ENCODE results near the gene BUD23. TPM values are rescaled to one million over a fixed set of nuclear protein-coding genes. Genes with fewer than 3 reads are reported as not detected.

The BUD23 gene
- total and polyA plus RNA-seq, 9 of the 15 experiments (the other 6 are each of a cell fraction or from before 2014, with no cell fraction given) = 79.5 to 270 (median 150) TPM

DNA sequence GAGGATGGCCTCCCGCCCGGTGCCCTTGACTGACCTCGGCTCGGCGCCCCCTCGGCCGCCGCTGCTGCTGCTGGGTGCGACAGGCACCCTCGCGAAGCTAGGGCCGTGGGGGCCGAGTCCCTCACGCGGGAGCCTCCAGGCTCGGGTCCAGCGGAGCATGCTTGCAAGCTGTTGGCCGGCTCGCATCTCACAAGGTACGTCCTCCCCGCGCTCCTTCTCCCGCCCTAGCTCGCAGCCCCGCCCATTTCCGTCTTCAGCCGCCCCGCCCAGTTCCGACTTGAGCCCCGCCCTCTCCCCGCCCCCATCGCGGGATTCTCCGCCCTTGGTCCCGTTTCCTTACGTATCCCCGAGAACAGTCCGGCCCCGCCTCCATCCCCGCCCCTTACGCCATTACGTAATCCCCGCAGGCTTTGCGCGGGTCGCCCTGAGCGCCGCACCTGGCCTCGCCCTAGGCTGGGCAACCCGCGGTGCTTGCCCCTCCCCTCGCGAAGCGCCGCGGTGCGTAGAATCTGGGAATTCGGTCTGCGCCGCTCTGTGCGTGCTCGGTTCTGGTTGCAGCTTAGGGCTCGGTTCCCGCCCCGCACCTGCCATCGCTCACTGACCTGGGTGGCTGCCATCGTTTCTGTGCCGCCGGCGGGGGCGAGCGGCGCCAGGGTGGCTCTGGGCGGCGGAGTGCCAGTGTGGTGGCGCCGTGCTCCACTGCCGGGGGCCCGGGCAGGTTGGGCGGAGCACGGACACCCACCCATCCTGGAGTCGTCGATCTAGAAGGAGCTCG lies 55.4 kb downstream of the BUD23 start, which contains the start of gene ABHD11 (continued):
- TF ChIP-seq ZNF175 (CRISPR knock-in tag; IDR thresholded peaks at IDR 0.05; ENCODE audit: low read depth) = no peak
- TF ChIP-seq, protein P1, sequence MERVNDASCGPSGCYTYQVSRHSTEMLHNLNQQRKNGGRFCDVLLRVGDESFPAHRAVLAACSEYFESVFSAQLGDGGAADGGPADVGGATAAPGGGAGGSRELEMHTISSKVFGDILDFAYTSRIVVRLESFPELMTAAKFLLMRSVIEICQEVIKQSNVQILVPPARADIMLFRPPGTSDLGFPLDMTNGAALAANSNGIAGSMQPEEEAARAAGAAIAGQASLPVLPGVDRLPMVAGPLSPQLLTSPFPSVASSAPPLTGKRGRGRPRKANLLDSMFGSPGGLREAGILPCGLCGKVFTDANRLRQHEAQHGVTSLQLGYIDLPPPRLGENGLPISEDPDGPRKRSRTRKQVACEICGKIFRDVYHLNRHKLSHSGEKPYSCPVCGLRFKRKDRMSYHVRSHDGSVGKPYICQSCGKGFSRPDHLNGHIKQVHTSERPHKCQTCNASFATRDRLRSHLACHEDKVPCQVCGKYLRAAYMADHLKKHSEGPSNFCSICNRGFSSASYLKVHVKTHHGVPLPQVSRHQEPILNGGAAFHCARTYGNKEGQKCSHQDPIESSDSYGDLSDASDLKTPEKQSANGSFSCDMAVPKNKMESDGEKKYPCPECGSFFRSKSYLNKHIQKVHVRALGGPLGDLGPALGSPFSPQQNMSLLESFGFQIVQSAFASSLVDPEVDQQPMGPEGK (CRISPR knock-in tag; IDR thresholded peaks at IDR 0.05; ENCODE audit: borderline replicate concordance) = no peak
- TF ChIP-seq PCBP1 (IDR thresholded peaks at IDR 0.05; ENCODE audit: low read depth, low read length, poor library complexity, severe bottlenecking) = peak; percentile 28
- TF ChIP-seq ZNF551 (CRISPR knock-in tag; IDR thresholded peaks at IDR 0.05) = no peak
- TF ChIP-seq, protein P2, sequence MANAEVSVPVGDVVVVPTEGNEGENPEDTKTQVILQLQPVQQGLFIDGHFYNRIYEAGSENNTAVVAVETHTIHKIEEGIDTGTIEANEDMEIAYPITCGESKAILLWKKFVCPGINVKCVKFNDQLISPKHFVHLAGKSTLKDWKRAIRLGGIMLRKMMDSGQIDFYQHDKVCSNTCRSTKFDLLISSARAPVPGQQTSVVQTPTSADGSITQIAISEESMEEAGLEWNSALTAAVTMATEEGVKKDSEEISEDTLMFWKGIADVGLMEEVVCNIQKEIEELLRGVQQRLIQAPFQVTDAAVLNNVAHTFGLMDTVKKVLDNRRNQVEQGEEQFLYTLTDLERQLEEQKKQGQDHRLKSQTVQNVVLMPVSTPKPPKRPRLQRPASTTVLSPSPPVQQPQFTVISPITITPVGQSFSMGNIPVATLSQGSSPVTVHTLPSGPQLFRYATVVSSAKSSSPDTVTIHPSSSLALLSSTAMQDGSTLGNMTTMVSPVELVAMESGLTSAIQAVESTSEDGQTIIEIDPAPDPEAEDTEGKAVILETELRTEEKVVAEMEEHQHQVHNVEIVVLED (CRISPR knock-in tag; IDR thresholded peaks at IDR 0.05) = peak; percentile 91
- no peak for TF ChIP-seq GTF2A2 (tag; IDR thresholded peaks at IDR 0.05)
- TF ChIP-seq, protein P3, sequence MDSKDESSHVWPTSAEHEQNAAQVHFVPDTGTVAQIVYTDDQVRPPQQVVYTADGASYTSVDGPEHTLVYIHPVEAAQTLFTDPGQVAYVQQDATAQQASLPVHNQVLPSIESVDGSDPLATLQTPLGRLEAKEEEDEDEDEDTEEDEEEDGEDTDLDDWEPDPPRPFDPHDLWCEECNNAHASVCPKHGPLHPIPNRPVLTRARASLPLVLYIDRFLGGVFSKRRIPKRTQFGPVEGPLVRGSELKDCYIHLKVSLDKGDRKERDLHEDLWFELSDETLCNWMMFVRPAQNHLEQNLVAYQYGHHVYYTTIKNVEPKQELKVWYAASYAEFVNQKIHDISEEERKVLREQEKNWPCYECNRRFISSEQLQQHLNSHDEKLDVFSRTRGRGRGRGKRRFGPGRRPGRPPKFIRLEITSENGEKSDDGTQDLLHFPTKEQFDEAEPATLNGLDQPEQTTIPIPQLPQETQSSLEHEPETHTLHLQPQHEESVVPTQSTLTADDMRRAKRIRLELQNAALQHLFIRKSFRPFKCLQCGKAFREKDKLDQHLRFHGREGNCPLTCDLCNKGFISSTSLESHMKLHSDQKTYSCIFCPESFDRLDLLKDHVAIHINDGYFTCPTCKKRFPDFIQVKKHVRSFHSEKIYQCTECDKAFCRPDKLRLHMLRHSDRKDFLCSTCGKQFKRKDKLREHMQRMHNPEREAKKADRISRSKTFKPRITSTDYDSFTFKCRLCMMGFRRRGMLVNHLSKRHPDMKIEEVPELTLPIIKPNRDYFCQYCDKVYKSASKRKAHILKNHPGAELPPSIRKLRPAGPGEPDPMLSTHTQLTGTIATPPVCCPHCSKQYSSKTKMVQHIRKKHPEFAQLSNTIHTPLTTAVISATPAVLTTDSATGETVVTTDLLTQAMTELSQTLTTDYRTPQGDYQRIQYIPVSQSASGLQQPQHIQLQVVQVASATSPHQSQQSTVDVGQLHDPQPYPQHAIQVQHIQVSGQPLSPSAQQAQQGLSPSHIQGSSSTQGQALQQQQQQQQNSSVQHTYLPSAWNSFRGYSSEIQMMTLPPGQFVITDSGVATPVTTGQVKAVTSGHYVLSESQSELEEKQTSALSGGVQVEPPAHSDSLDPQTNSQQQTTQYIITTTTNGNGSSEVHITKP (IDR thresholded peaks at IDR 0.05; ENCODE audit: partially characterized antibody) = no peak
- TF ChIP-seq ZNF12 (CRISPR knock-in tag; IDR thresholded peaks at IDR 0.05) = peak; percentile 74
- no peak for TF ChIP-seq YBX1 (IDR thresholded peaks at IDR 0.05)
- peak; percentile 93 for TF ChIP-seq ERF (CRISPR knock-in tag; IDR thresholded peaks at IDR 0.05)
- 0 out of 2 replicates have a peak, but pooled peaks have one; percentile 10 for TF ChIP-seq FOSL1 (tag; conservative IDR thresholded peaks at IDR 0.05)
- TF ChIP-seq, protein P4, sequence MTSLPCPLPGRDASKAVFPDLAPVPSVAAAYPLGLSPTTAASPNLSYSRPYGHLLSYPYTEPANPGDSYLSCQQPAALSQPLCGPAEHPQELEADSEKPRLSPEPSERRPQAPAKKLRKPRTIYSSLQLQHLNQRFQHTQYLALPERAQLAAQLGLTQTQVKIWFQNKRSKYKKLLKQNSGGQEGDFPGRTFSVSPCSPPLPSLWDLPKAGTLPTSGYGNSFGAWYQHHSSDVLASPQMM (CRISPR knock-in tag; IDR thresholded peaks at IDR 0.05) = no peak
- TF ChIP-seq ETV1 (tag; conservative IDR thresholded peaks at IDR 0.05; ENCODE audit: low read depth) = no peak; the same call in 1 of the 2 replicates
- TF ChIP-seq FOXA3 (CRISPR knock-in tag; conservative IDR thresholded peaks at IDR 0.05 in 1 of 2, IDR thresholded peaks at IDR 0.05 in 1 of 2) = 0 out of 4 replicates have a peak, but pooled peaks of 1 of the 2 experiments have one; percentile 3
- 0 out of 2 replicates have a peak, but pooled peaks have one; percentile 57 for TF ChIP-seq ZFP1 (CRISPR knock-in tag; IDR thresholded peaks at IDR 0.05)
- TF ChIP-seq PTTG1 (tag; IDR thresholded peaks at IDR 0.05; ENCODE audit: low read depth) = no peak
- TF ChIP-seq, protein P5, sequence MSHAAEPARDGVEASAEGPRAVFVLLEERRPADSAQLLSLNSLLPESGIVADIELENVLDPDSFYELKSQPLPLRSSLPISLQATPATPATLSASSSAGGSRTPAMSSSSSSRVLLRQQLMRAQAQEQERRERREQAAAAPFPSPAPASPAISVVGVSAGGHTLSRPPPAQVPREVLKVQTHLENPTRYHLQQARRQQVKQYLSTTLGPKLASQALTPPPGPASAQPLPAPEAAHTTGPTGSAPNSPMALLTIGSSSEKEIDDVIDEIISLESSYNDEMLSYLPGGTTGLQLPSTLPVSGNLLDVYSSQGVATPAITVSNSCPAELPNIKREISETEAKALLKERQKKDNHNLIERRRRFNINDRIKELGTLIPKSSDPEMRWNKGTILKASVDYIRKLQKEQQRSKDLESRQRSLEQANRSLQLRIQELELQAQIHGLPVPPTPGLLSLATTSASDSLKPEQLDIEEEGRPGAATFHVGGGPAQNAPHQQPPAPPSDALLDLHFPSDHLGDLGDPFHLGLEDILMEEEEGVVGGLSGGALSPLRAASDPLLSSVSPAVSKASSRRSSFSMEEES (CRISPR knock-in tag; IDR thresholded peaks at IDR 0.05) = no peak
